H1 (cell line): ENCODE data around the gene APOA1. TPM values are rescaled to one million over a fixed set of nuclear protein-coding genes. Genes with fewer than 3 reads are reported as not detected.

Experiments
- SP2 ChIP-seq: IDR thresholded peaks from 2 replicates; pipeline ENCODE4 v1.6.1; 2012; ENCODE audit warnings: mild to moderate bottlenecking, low read length, inconsistent platforms
- ZNF274 ChIP-seq: IDR thresholded peaks from 2 replicates; pipeline ENCODE4 v1.7.0; 2012; ENCODE audit warnings: low read length, borderline replicate concordance; ENCODE audit errors: extremely low read depth
- polyA plus RNA-seq, 7 experiments: library from polyadenylated mRNA; depleted of rRNA in 3 of 7; stranded (reverse) in 5 of 7; unstranded in 2 of 7; fragments of >200 nt in 5 of 7; fragments of 200-250 nt in 2 of 7; gene quantifications; 1 replicate in 5 of 7; 2 replicates in 1 of 7; 4 replicates in 1 of 7; pipeline versions ENCODE4 v1.2.1 to v1.2.3, GENCODE V29; 2011 to 2013; ENCODE audit warnings: missing spikeins in 2 of 7, mixed read lengths in 2 of 7
- total RNA-seq: library from RNA; stranded (reverse); fragmentation: NEBNext Ultra II Directional; extraction: Animal tissue kit (Norgen Biotek cat#: 25700); gene quantifications from 2 replicates; pipeline ENCODE4 v1.2.1, GENCODE V29; 2021
- TF ChIP-seq, protein P1 (sequence below): IDR thresholded peaks from 2 replicates; pipeline ENCODE4 v1.6.1; 2012; ENCODE audit warnings: inconsistent platforms

The APOA1 gene
- total and polyA plus RNA-seq, 2 of the 8 experiments (the other 6 are each of a cell fraction or from before 2014, with no cell fraction given): 0.80 TPM; not detected in 1

DNA sequence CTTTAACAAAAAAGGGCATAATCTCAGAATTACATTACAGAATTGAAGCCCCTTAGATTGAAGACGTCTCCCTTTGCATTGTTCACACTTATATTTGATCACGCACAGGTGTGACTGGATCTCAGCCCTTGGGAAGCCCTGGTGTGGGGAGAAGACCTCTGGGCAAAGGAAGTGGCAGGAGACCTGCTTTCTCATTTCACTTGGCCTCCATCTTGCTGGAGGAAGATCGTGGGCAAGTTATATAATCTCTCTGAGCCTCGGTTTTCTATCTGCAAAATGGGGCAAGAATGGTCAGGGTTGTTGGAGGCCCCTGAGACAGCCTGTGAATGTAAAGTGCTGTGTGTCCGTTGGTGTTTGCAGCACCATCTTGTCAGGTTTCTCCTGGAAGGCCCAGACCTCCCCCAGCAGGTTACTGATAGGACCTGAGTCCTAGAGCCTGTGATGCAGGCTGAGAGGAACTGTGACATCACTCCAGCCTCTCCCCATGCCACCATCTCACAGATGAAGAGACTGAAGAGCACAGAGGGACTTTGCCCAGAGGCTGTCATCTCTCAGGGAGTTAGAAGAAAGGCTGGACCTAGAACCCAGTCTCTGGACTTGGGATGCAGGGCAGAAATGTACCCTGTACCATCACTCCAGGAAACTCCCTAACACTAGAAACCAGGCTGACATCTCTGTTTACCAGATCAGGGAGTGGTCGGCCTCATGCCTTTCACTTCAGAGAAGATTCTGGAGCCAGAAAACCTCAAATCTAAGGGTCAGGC lies 1.1 kb upstream of the APOA1 start (continued):
- TF ChIP-seq ZNF274 (no peak), SP2 (no peak)
- TF ChIP-seq, protein P1, sequence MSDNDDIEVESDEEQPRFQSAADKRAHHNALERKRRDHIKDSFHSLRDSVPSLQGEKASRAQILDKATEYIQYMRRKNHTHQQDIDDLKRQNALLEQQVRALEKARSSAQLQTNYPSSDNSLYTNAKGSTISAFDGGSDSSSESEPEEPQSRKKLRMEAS: no peak
